Measurements from ENCODE around the gene RARRES2.
"Not testable (repeated sequence)": the region's sequence is repeated elsewhere in the genome, so short reads cannot be mapped to it uniquely, and the experiment has no call there.

Gene RARRES2

DNA sequence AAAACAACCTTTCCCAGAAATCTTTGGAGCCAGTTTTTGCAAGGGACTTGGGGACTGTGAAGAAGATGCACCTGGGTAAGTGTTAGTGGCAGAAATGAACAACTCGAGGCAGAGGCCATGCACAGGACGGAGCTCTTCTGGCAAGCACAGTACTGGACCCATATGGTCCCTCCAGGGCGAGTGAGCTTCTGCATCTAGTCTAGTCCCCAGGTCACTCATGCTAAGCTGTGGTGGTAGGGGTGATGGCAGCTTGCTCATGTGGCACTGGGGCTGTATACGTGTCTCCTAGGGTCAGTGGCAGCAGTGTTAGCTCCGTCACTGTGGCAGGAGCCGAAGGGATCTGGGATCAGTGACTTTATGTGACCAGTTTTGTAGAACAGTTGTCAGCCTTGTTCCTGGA lies 27.6 kb downstream of the RARRES2 start:
- DNase-seq: no peak

GRCh38 chr7:150313367-150313809 lies 28.0 kb downstream of the RARRES2 start:
- no peak for DNase-seq

- DNase-seq: not testable (repeated sequence)
These were observed 28.6 kb downstream of the RARRES2 start for GRCh38 chr7:150312649-150313366.

GRCh38 chr7:150311711-150312110 lies 29.7 kb downstream of the RARRES2 start:
- no peak for DNase-seq

GRCh38 chr7:150311146-150311545 lies 30.3 kb downstream of the RARRES2 start:
- no peak for DNase-seq

GRCh38 chr7:150308575-150308974 lies 32.9 kb downstream of the RARRES2 start:
- no peak for DNase-seq

GRCh38 chr7:150307904-150308303 lies 33.5 kb downstream of the RARRES2 start:
- DNase-seq: no peak

- DNase-seq: no peak
These were observed 34.3 kb downstream of the RARRES2 start for GRCh38 chr7:150307129-150307528.

GRCh38 chr7:150306377-150306776 lies 35.1 kb downstream of the RARRES2 start:
- DNase-seq: not testable (repeated sequence)

GRCh38 chr7:150305903-150306284 lies 35.5 kb downstream of the RARRES2 start:
- DNase-seq: not testable (repeated sequence)

DNA sequence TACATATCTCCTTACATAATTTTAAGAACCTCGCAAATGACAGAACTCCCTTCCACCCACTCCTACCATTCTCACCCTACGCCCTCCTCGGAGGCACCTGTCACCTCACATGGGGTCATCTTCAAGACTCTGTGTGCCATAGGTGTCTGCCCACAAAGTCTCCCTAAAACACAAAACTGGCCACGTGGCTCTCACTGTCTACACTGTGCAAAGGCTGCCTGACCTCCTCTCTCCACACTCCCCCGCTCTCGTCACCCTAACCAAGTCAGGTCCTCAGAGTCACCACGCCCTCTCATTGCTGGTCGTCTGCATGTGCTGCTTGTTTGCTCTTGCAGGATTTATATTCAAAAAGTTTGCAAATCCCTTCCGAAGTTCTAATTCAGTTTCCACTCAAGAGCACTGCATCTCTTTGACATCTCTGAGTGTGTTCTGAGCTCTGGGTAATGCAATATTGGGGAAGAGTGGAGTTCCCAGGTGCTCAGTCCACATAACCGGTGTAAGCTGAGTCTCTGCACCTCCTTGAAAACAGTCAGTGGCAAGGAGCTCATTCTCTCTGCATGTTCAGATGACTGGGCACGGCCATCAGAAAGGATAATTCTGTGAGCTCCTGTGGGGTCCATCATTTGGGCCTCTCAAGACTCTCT lies 36.0 kb downstream of the RARRES2 start:
- not testable (repeated sequence) for DNase-seq

GRCh38 chr7:150304499-150305258 lies 36.8 kb downstream of the RARRES2 start:
- DNase-seq: not testable (repeated sequence)

DNA sequence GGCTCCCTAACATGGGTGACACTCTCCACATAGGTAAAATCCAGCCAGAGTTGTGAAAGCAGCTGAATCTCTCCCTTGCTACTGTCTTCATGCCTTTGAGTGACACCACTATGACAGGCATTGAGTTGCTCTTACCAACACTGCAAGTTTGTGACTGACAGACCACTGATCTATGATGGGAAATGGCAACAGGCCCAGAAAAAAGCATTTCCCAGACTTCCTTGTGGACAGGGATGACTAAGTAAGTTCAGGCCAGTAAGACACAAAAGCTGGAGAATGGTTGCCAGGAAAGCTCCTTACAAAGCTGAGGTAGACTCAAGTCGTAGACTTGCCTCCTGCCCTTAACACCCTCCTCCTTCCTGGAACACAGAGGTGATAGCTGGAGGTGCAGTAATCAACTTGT lies 38.5 kb downstream of the RARRES2 start:
- not testable (repeated sequence) for DNase-seq

GRCh38 chr7:150297978-150298377 lies 43.5 kb downstream of the RARRES2 start:
- DNase-seq: not testable (repeated sequence)

GRCh38 chr7:150296802-150297201 lies 44.6 kb downstream of the RARRES2 start:
- not testable (repeated sequence) for DNase-seq

DNA sequence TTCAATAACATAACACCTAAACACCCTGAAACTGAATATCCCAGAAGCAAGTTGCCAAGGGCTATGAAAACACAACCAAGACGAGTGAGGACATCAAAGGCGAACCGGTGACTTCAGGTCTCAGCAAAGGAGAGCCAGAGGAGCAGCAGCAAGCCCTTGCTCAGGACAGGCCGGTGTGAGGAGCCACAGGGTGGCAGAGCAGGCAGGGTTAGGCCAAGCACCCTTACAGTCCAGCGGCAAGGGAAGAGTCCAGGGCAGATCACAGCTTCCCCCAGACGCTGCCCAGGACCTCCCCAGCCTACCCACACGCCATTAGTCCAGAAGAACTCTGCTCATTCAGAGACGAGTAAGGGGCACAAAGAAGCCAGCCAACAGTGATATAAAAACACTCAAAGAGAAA lies 45.8 kb downstream of the RARRES2 start:
- DNase-seq: not testable (repeated sequence)

DNA sequence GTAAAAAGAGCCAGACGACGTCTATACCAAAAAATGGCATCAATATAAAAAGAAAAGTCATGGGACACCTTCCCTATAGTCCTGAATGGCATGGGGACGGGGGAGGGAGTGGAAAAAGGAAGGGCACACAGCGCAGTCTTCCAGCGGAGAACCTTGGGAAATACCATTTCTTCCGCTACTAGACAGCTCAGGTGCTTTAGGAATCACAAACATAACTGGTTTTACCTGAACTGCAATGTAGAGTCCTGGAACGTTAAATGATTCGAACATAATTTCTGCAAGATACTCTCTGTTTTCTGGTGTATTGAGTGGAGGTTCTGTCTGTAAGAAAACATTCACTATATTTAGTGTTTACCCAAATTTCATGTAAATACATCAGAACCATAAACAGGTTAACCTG lies 46.4 kb downstream of the RARRES2 start:
- not testable (repeated sequence) for DNase-seq

DNA sequence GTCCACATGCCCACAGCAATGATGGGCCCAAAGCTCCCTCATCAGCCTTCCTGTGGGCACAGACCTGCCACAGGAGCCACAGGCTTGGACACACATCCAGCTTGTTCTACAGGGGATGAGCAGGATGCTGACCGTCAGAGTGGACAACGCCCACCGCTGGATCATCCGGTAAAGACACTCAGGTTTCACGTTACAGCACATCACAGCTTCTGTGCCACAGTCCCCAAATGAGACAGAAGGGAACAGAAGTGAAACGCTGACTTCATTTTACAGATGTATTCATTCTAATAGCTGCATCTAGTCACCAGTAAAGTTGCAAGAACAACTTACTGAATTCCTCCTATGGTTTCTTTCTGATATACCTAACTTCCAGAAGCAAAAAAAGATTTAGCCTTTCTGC lies 51.1 kb downstream of the RARRES2 start:
- DNase-seq: not testable (repeated sequence)

DNA sequence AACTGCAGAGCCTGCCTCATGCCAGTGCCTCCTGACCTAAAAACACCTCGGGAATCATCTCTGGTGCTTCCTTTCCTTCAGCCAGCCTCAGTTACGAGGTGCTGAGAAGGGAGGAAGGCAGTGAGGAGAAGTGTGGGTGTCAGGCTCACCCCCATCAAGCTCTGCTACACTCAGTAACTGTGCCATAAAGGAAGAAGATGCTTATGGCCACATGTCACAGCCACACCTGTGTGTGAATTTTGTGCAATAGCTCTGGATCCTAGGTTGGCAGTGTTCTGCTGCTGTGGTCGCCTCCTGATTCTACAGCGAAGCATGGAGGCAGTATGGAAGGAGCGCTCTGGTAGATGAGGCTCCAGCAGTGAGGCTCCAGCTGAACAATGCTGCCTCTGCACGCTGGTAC lies 52.6 kb downstream of the RARRES2 start:
- DNase-seq: not testable (repeated sequence)

Data from NCI-H2029 (cell line).